Endothelial cell of umbilical vein (primary cell): Measurements from ENCODE around the gene ITIH5. TPM values are rescaled to one million over a fixed set of nuclear protein-coding genes. Genes with fewer than 3 reads are reported as not detected.

Experiments used
- BruUV-seq: library from RNA; stranded (reverse); fragments of 400-500 nt; replicated peaks from 2 replicates; lab custom pipeline; 2021; lab: Mats Ljungman, UMichigan
- CTCF ChIA-PET: fragments of 300-600, 350-600 bp; sonication (Branson Sonifier 250); formaldehyde crosslinking; loops from one replicate; lab custom pipeline; 2021; ENCODE audit warnings: antibody characterized with exemption, inconsistent platforms; lab: Charles Lee
- POLR2A ChIA-PET: fragments of 300-600, 350-600 bp; sonication (Branson Sonifier 250); formaldehyde crosslinking; loops from one replicate; lab custom pipeline; 2021; ENCODE audit warnings: antibody characterized with exemption, inconsistent platforms; lab: Charles Lee
- DNase-seq: peaks from one replicate; pipeline ENCODE4 v3.0.0-alpha.2; 2011; ENCODE audit warnings: low read depth, low spot score
- FAIRE-seq: peaks from 2 replicates; lab custom pipeline; 2011; peaks lifted over from hg19 to GRCh38; lab: Jason Lieb, UNC
- H2AFZ ChIP-seq: 2 replicates; pipeline ENCODE4 v1.6.0; 2012; ENCODE audit warnings: low read depth, low read length, control low read depth, inconsistent platforms
- H3K27ac ChIP-seq: 2 replicates; pipeline ENCODE4 v1.5.1; 2011; ENCODE audit warnings: low read depth, mild to moderate bottlenecking, control low read depth, low read length, moderate library complexity; ENCODE audit not compliant: insufficient read depth
- H3K27me3 ChIP-seq, 2 experiments: 2 replicates each; pipeline versions ENCODE4 v1.6.0 to v1.6.1; 2011; ENCODE audit warnings: low read length in 2 of 2, mixed read lengths in 1 of 2; ENCODE audit not compliant: control insufficient read depth in 2 of 2, insufficient read depth in 2 of 2
- H3K36me3 ChIP-seq, 2 experiments: 2 replicates in 1 of 2; 3 replicates in 1 of 2; pipeline ENCODE4 v1.5.1; 2011; ENCODE audit warnings: low read length in 2 of 2, mild to moderate bottlenecking in 1 of 2, moderate library complexity in 1 of 2; ENCODE audit not compliant: control insufficient read depth in 2 of 2, insufficient read depth in 2 of 2; ENCODE audit errors: extremely low read depth in 1 of 2
- H3K4me1 ChIP-seq: 3 replicates; pipeline ENCODE4 v1.5.1; 2011; ENCODE audit warnings: mild to moderate bottlenecking, low read length; ENCODE audit not compliant: control insufficient read depth, insufficient read depth; ENCODE audit errors: extremely low read depth
- H3K4me2 ChIP-seq: 2 replicates; pipeline ENCODE4 v1.6.1; 2011; ENCODE audit warnings: low read length, control low read depth, mixed read lengths; ENCODE audit not compliant: insufficient read depth
- H3K4me3 ChIP-seq, 3 experiments: fragments of 200-600 bp in 1 of 3; sonication (generic), shearing (Covaris generic) in 1 of 3; replicated peaks in 1 of 3; 2 replicates each; pipeline ENCODE4 v1.5.1; 2011 to 2016; ENCODE audit warnings: control low read depth in 3 of 3, low read length in 3 of 3, mild to moderate bottlenecking in 2 of 3, inconsistent platforms in 1 of 3, low read depth in 1 of 3, moderate library complexity in 1 of 3; ENCODE audit not compliant: insufficient read depth in 1 of 3
- H3K79me2 ChIP-seq: 2 replicates; pipeline ENCODE4 v1.6.0; 2012; ENCODE audit warnings: low read length, inconsistent platforms; ENCODE audit not compliant: control insufficient read depth, insufficient read depth
- H3K9ac ChIP-seq: replicated peaks from 2 replicates; pipeline ENCODE3; 2011; ENCODE audit warnings: low read length, control low read depth; ENCODE audit not compliant: insufficient read depth; ENCODE audit errors: extremely low read depth
- H3K9me1 ChIP-seq: replicated peaks from 3 replicates; pipeline ENCODE4 v1.6.0; 2011; ENCODE audit warnings: mild to moderate bottlenecking, low read length; ENCODE audit not compliant: control insufficient read depth, insufficient read depth; ENCODE audit errors: extremely low read depth
- H3K9me3 ChIP-seq: replicated peaks from 2 replicates; pipeline ENCODE4 v1.5.1; 2012; ENCODE audit warnings: low read length, inconsistent platforms; ENCODE audit not compliant: control insufficient read depth, insufficient read depth
- H4K20me1 ChIP-seq: replicated peaks from 2 replicates; pipeline ENCODE3; 2011; ENCODE audit warnings: mild to moderate bottlenecking, low read length; ENCODE audit not compliant: control insufficient read depth, insufficient read depth; ENCODE audit errors: extremely low read depth
- EZH2 ChIP-seq: IDR thresholded peaks from 2 replicates; pipeline ENCODE4 v1.6.1; 2012; ENCODE audit warnings: borderline replicate concordance, low read depth, mild to moderate bottlenecking, moderate library complexity, low read length, inconsistent platforms; ENCODE audit not compliant: severe bottlenecking
- FOS ChIP-seq: IDR thresholded peaks from 2 replicates; pipeline ENCODE4 v1.6.1; 2011; ENCODE audit warnings: mild to moderate bottlenecking, low read length, moderate library complexity, borderline replicate concordance; ENCODE audit not compliant: insufficient read depth
- GATA2 ChIP-seq: IDR thresholded peaks from 2 replicates; pipeline ENCODE4 v1.7.0; 2011; ENCODE audit warnings: low read depth, mild to moderate bottlenecking, moderate library complexity, mixed read lengths, low read length; ENCODE audit not compliant: insufficient read length, insufficient read depth
- JUN ChIP-seq: IDR thresholded peaks from 2 replicates; pipeline ENCODE4 v1.6.1; 2011; ENCODE audit warnings: borderline replicate concordance, low read depth; ENCODE audit not compliant: insufficient read length, insufficient read depth
- MAX ChIP-seq: IDR thresholded peaks from 2 replicates; pipeline ENCODE4 v1.6.1; 2011; ENCODE audit not compliant: insufficient read depth, insufficient read length
- MYC ChIP-seq: IDR thresholded peaks from one replicate; pipeline ENCODE4 v1.6.1; 2011; ENCODE audit warnings: mild to moderate bottlenecking, low read depth, low read length
- POLR2A ChIP-seq: IDR thresholded peaks from 2 replicates; pipeline ENCODE4 v1.6.1; 2012; ENCODE audit warnings: low read depth, mild to moderate bottlenecking, control low read depth, low read length
- POLR2AphosphoS5 ChIP-seq: IDR thresholded peaks from 2 replicates; pipeline ENCODE4 v1.6.1; 2012; ENCODE audit warnings: low read depth, mild to moderate bottlenecking, control low read depth, low read length, moderate library complexity; ENCODE audit not compliant: insufficient read depth
- dilution Hi-C: fragments of 300-500 bp; cut with MboI; formaldehyde crosslinking; loops from one replicate; pipeline ENCODE4 v1.15.0; 2019; ENCODE audit warnings: low sequenced_read_pairs; ENCODE audit not compliant: extremely low pct_ligation_motif_present
- intact Hi-C: fragments of 100-400 bp; cut with micrococcal nuclease; formaldehyde crosslinking; loops from one replicate; pipeline ENCODE4 v1.10.0; 2022
- polyA plus RNA-seq, 4 experiments: library from polyadenylated mRNA; depleted of rRNA in 3 of 4; stranded (reverse) in 3 of 4; unstranded in 1 of 4; fragments of >200 nt; gene quantifications; 2 replicates each; pipeline versions ENCODE4 v1.2.1 to v1.2.3, GENCODE V29; 2011 to 2012; ENCODE audit warnings: missing spikeins in 1 of 4
- total RNA-seq: library from RNA; stranded (reverse); gene quantifications from 2 replicates; pipeline ENCODE4 v1.2.3, GENCODE V29; 2021
- TF ChIP-seq, protein P1 (sequence below), 2 donors: IDR thresholded peaks; 1 replicate in 1 of 2; 2 replicates in 1 of 2; pipeline ENCODE4 v1.5.1; 2011; ENCODE audit warnings: low read length in 2 of 2, mild to moderate bottlenecking in 2 of 2, moderate library complexity in 2 of 2, control low read depth in 1 of 2, inconsistent platforms in 1 of 2, low read depth in 1 of 2; ENCODE audit not compliant: insufficient read depth in 1 of 2; ENCODE audit errors: extremely low read depth in 1 of 2

Gene ITIH5
- total and polyA plus RNA-seq, 2 donors (not counting 3 experiments of a cell fraction or from before 2014, with no cell fraction given): not detected

DNA sequence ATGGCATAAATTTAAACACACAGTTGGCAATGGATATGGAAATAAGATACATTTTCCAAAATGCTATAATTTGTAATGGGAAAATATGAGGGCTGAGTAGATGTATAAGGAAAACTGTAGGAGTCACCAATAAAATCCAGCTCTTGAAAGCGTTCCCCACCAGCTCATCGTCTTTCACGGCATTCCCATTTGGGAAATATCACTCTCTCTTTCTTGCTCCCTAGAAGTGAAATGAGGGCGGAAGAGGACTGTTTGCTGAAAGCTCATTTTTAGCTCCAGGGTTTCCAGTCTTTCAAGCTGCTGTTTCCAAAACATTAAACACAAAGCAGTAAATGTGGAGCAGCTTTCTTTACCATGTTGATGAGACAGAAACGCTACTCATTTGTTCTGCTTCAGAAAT is 151.3 kb downstream of the ITIH5 start:
- H3K9me1 ChIP-seq: no peaks in the 10 kb centered on the region
- no peak overlapping the region for H3K9ac ChIP-seq
- POLR2A ChIA-PET: no interaction called here
- H3K9me3 ChIP-seq: no peaks in the 10 kb centered on the region
- no peak for TF ChIP-seq JUN
- TF ChIP-seq POLR2A: no peak
- no peak for TF ChIP-seq EZH2
- CTCF ChIA-PET: interaction anchor here (4.7 kb wide), 1 partner anchor 10 kb away, joined by 20 read pairs; no protein-coding TSS in a partner anchor
- FAIRE-seq (no peak), DNase-seq (no peak)
- intact Hi-C loops (no loop called here), dilution Hi-C loops (no loop called here)
- BruUV-seq: no TSS peak
- H3K27ac ChIP-seq: no peak overlapping the region
- H2AFZ ChIP-seq: no peak overlapping the region
- no peaks in the 10 kb centered on the region for H3K4me1 ChIP-seq
- no peaks in the 10 kb centered on the region for H4K20me1 ChIP-seq
- no peaks in the 10 kb centered on the region for H3K27me3 ChIP-seq
- H3K4me2 ChIP-seq: no peak overlapping the region
- no peak overlapping the region for H3K4me3 ChIP-seq
- H3K79me2 ChIP-seq: no peaks in the 10 kb centered on the region
- no peaks in the 10 kb centered on the region for H3K36me3 ChIP-seq

- dilution Hi-C loops (no loop called here), intact Hi-C loops (no loop called here)
- Histone ChIP-seq H3K27ac (no peak overlapping the region), H3K4me3 (no peak overlapping the region), H3K79me2 (no peaks in the 10 kb centered on the region), H3K9me3 (no peaks in the 10 kb centered on the region), H3K27me3 (no peaks in the 10 kb centered on the region), H2AFZ (no peak overlapping the region), H3K4me1 (no peaks in the 10 kb centered on the region), H3K9ac (no peak overlapping the region), H3K4me2 (no peak overlapping the region), H3K9me1 (no peaks in the 10 kb centered on the region), H3K36me3 (no peaks in the 10 kb centered on the region), H4K20me1 (no peaks in the 10 kb centered on the region)
- ChIA-PET POLR2A (no interaction called here), CTCF (interaction anchor here (0.8 to 4.7 kb wide), 2 partner anchors 11 to 43 kb away, joined by 4 to 20 read pairs; no protein-coding TSS in a partner anchor)
- FAIRE-seq (no peak), DNase-seq (no peak)
- TF ChIP-seq EZH2: no peak
- no peak for TF ChIP-seq GATA2
- TF ChIP-seq POLR2AphosphoS5: no peak
- TF ChIP-seq JUN: no peak
- no peak for TF ChIP-seq FOS
- TF ChIP-seq MYC: no peak
- TF ChIP-seq, protein P1, sequence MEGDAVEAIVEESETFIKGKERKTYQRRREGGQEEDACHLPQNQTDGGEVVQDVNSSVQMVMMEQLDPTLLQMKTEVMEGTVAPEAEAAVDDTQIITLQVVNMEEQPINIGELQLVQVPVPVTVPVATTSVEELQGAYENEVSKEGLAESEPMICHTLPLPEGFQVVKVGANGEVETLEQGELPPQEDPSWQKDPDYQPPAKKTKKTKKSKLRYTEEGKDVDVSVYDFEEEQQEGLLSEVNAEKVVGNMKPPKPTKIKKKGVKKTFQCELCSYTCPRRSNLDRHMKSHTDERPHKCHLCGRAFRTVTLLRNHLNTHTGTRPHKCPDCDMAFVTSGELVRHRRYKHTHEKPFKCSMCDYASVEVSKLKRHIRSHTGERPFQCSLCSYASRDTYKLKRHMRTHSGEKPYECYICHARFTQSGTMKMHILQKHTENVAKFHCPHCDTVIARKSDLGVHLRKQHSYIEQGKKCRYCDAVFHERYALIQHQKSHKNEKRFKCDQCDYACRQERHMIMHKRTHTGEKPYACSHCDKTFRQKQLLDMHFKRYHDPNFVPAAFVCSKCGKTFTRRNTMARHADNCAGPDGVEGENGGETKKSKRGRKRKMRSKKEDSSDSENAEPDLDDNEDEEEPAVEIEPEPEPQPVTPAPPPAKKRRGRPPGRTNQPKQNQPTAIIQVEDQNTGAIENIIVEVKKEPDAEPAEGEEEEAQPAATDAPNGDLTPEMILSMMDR (IDR thresholded peaks at IDR 0.05; ENCODE audit: extremely low read depth in 1 of 2, insufficient read depth in 1 of 2, low read depth in 1 of 2, low read length in 2 of 2): no peak
- no peak for TF ChIP-seq POLR2A
- no peak for TF ChIP-seq MAX
- BruUV-seq: no TSS peak
These were observed 152.8 kb downstream of the ITIH5 start for GRCh38 chr10:7513936-7514335.
